Measurements from ENCODE around the gene P4HA2.

DNA sequence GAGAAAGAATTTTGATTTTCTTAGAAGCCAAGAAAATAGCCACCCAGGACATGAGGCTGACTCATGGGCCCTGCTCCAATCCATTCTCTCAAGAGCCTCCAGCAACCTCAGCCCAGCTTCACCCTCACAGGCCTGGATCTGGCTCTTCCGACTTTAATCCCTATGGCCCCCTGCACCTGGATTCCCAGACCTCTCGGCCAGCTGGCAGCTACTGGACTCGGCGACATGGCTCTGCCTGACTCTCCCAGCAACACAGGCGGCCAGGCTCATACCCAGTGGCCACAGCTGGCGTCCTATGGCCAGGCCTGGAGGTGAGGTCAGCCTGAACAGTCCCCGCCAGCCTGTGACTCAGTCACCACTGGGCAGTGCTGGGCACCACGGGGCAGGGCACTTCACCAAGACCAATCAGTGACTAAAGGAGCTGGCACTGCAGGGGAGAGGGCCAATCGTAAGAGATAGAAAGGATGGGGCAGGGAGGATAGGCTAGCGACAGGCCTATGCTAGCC is 23.6 kb upstream of the P4HA2 start:
- TF ChIP-seq CTCF (IDR thresholded peaks at IDR 0.05) (no peak), POLR2A (IDR thresholded peaks at IDR 0.05) (no peak)

Data from body of pancreas (tissue), 4 donors.